HG02642 (cell line): ENCODE measurements around the gene MAP3K5.

ENCODE experiments used
- ATAC-seq: cut with Tn5 transposase; IDR thresholded peaks from one replicate; pipeline ENCODE4 v1.9.1; 2021; ENCODE audit warnings: mild to moderate bottlenecking; ENCODE audit not compliant: unreplicated experiment, poor library complexity

Gene MAP3K5

DNA sequence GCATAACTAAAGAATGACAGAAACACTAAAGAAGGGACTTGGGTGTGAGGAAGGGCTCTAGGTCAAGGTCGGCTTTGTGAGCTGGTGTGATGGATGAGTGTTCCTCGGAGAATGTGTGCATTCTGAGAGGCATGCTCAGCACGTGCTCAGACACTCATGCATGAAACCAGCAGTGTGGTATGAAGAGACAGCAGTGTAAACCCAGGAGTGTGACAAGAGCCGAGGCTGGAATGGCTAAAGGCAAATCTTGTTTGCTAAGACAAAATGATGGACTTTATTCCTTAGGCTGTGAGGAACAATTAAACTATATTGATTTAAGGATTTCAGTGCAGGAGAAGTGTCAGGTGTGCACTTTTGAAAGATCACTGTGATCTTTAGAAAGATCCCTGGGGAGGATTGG lies 134.6 kb downstream of the MAP3K5 start:
- no peak for ATAC-seq

DNA sequence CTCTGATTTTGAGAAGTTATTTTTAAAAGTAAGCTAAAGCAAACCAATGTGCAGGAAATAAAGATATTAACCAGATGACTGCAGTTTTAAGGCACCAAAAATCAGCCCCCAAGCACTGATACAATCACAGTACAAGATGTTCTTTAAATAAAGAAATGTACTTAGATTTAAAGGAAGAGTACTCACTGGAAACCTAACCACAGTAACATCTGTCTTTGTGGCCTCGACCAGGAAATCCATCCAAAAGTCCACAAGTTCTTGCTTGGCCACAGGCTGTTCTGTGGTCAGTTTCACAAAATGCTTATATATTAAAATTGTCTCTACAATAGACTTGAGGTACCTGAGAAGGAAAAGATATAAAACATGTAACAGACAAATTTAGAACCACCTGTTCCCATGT lies 136.2 kb downstream of the MAP3K5 start:
- ATAC-seq: no peak

DNA sequence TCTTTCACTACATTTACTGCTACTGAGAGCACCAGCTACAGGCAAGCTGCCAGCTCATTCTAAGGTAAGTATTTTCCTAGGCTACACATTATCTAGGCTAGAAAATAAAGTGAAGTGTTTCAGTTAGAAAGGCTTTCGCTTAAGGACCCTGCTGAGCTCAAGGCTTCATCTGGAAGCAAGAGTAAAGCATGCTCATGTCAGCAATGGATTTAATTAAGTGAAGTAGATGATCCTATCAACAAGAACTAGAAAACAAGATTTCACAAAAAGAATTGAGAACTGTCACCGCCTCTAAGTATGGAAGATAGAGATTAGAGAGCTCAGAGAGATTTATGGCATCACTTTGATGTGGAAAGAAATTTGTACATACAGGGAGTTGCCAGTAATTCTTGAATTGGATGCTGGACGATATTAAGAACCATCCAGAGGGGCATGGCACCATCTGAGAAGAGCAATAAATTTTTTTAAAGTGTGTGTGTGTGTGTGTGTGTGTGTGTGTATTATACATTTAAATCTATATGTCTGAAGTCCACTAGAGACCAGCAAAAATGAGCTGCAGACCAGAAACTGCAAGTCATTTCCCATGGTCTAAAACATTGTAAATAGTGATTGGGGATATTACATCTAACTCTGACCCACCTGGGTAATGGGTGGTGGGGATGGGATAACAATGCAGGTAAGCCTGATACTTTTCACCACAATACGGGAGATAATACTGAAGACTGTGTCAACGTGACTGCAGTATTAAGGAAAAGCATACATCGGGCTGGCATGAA lies 136.8 kb downstream of the MAP3K5 start:
- no peak for ATAC-seq

DNA sequence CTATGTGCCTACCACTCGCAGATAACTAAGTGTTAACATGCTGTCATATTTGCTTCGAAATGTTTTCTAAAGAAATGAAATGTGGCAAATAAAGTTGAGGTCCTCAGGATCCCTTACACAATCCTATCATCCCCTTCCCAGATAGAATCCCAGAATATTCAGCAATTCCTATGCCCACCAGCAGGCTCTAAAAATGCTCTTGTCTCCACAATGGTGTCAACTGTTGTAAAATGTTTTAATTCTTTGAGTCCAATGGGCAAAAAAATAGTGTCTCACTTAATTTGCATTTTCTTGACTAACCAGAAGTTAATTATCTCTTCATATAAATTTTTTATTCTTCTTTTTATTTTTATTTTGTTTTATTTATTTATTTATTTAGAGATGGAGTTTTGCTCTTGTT lies 138.2 kb downstream of the MAP3K5 start:
- no peak for ATAC-seq

DNA sequence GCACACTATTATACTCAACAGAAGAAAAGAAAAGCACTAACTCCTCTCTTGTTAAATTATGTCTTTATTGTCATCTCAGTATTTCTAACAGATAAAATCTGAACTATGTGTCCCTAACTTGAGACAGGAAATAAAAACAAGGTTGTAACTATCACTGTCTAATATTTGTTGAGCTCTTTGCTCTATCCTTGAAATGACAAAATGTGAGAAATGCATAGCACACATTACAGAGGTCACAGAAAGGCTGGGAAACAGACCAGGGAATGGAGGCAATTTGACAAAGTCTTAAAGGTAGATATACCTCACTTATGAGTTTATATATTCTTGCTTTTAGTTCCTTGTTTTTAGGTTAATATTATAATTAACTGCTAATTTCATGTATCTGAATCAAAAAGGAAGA lies 139.6 kb downstream of the MAP3K5 start:
- ATAC-seq: no peak

DNA sequence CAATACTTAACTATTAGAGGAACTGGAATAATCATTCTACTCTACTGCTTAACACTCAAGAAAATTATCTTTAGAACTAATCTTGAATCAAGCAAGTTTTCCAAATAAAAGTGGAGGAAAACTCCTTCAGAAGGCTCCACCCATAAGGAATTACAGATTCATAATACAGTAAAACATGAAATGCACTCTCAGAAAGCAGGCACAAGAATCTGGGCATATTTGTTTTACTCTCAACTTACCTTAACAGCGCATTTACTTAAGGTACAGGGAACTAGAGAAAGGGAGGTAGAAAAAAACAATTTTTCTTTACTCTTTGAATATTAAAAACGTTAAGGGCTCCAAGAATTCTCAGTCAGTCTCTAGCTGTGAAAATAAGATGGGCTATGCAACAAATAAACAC lies 140.3 kb downstream of the MAP3K5 start:
- no peak for ATAC-seq

DNA sequence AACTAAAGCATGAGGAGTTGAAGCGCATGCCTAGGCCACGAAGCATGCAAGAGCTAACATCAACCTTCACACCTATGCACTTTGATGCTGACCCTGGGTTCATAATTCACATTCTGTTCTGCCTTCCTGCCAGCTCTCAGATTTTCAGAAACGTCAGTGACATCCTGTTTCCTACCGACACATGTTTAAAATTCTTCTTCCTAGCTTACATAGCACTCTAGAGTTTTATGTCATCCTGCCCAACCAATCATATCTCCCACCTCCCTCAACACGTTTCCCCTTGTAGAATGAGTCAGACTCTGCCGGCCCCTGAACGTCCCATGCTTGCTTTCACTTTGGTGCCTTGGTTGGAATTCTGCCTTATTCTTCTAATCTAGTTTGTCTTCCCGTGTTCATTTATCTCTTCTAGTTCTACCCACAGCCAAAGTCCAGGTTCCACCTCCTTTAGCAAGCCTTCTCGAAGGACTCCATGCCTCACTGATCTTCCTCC lies 144.9 kb downstream of the MAP3K5 start:
- ATAC-seq: peak; percentile 64

DNA sequence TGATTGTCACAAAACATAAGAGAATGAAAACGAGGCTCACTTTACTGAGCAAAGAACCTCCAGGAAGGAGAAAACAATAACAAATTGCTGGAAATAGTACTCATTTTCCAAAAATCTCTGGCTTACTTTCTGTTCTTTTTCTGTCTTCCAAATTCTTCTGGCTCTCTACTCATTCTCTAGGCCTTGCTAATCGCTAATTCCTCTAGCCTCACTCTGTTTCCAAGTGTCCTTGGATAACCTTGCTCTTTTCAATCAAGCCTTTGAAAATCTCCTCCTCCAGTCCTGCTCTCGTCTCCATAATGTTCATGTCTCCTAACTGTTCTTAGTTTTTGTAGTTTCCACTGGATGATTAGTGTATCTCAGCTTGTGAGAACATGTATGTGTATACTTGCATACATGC lies 145.9 kb downstream of the MAP3K5 start:
- no peak for ATAC-seq

DNA sequence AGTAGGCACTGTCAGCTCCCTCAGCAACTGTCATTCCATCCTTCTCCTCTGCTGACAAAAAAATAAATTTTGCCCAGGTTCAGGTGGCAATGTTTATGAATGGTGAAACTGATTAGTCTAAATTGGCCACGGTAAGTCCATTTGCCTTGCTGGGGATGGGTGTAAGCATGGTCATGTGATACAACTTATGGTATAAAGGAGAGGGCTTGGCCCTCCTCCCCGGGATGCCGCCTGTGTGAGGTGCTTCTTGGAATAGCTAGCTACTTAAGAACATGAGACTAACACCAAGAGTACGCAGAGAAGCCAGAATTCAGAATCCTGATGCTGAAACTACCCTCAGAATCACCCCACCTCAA lies 147.7 kb downstream of the MAP3K5 start:
- ATAC-seq: peak; percentile 18

DNA sequence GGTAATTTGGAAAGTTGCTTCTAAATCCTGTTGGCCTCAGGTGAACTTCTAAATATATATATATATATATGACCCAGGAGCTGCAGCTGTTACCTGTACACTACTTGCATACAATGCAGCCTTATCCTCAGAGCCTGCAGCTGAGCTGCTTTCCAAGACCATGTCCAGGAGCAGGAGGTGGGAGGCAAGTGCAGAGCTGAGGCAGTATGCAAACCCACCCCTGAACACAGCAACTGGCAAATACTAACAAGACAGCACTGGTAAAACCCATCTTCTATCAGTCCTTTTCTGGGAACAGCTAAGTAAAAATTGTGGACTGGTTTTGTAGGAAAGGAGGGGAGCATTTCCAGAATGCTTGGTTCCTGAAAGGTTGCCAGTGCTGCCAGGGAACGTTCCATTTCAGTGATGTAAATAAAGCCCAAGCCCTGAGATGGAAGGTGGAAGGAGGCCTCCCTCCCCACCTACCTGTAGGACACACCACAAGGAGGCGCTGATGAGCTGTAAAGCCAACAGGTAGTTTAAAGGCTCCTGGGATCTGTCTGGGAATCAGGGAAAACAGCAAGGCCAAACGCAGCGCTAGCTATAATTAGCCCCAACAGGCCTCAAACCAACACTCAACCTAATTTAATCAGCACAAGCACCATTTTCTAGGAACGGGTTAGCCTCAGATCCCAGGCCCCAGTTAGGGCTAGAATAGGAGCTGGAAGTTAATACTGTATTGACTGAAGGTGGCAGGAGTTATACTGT lies 148.3 kb downstream of the MAP3K5 start:
- ATAC-seq: peak; percentile 63

DNA sequence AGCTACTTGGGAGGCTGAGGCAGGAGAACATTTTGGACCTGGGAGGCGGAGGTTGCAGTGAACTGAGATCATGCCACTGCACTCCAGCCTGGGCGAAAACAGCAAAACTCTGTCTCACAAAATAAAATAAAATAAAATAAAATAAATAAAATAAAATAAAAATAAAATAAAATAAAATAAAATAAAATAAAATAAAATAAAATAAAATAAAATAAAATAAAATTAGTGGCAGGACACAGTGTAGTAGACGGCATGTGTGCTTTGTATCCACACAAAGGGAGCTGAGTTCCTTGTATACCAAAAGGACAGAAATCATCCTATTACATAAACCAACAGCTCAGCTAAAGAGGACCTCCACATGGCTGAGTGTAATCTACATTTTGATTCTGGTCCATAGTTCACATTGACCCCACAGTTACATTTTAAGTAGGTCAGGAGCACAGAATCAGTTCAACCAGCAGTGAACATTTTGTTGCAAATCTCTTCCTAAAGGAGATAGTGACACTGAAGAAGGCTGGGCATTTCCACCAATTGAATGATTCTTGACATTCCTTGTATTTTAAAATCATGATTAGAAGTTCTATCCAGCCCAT lies 150.3 kb downstream of the MAP3K5 start:
- ATAC-seq: no peak

DNA sequence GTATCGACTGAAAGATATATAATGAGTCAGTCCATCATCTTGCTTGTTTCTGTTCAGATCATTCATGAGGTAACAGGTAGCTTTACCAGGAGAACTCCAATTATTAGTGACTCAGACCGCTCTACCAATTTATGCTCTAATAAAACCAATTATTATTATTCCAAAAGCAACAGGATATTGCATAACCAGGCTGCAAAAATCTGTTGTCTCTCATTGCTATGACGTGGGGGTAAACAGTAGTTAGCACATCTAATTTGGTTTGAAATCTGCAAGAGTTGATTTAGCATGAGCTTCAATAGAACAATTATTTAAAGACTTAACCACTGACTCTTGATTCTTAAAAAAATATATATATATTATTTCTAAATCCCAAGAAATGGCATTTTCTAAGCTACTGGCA lies 151.1 kb downstream of the MAP3K5 start:
- no peak for ATAC-seq

DNA sequence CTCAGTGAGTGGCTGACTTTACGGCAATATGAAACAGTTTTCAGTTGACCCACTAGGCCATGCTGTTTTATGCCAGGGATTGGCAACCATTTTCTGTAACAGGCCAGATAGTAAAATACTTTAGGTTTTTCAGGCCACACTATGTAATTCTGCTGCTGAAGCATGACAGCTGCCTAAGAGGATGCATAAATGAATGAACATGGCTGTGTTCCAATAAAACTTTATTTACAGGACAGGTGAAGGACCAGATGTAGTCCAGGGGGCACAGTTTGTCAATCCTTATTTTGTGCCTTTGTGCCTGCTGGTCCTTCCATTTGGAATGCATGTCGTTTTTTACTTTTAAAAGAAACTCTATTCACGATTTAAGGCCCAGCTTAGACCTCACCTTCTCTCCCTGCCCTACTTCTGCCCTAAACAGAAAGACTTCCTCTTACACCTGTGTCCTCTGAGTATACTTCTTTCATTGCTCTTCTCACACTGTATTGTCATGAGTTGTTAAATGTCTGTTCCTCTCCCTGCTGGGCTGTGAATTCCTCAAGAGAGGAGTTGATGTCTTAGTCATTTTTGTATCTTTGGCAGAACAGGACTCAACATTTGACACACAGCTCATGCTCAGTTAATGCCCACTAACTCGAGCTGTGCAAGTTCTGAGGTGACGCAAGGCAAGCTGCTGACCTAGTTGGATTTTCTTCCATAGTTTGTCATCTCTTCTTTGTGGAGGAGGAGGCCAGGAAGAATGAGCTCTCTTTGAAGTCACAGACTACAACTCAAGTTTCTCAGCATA lies 152.0 kb downstream of the MAP3K5 start:
- ATAC-seq: no peak

DNA sequence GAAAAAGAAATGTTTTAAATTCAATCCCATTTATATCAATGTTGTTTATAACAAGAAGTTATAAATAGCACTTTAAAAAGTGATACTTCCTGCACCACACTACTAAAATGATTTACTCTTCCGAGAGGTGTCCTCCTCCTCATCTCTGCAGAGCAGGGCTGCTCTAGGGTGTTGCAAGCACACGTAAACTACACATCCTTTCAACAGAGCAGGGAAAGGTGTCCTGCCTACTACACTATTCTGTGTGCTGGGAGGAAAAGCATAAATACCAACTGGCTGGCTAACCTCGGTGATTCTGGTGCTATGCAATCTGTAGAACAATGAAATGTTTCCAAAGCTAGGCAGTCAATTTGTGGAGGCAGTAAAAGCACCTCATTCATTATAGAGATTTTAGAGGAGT lies 152.6 kb downstream of the MAP3K5 start:
- no peak for ATAC-seq

DNA sequence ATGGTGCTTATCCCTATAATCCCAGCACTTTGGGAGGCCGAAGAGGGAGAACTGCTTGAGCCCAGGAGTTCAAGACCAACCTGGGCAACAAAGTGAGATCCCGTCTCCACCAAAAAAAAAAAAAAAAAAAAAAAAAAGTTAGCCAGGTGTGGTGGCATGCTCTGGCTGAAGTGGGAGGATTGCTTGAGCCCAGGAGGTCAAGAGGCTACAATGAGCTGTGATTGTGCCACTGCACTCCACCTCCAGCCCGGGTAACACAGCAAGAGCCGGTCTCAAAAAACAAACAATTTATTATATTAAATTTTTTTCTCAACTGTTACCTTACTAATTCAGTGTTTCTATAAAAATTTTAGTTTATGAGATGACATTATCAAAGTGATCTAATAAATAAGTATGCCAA lies 156.7 kb downstream of the MAP3K5 start:
- ATAC-seq: no peak

DNA sequence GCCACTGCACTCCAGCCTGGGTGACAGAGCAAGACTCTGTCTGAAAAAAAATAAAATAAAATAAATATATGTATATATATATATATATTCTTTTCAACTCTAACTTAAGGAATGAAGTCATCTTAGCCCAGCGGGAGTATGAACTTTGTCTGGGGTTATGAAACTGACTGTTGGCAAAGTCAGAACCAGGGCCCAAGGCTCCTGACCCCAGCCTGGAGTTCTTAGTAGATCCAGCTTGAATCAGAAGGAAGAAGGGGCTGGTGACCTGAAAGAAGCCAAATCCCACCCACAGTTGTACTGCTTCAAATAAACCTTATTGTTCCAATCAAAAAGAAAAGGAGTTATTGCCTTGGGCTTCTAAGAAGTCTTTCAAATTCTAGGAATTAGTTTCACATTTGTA lies 158.9 kb downstream of the MAP3K5 start:
- ATAC-seq: no peak

DNA sequence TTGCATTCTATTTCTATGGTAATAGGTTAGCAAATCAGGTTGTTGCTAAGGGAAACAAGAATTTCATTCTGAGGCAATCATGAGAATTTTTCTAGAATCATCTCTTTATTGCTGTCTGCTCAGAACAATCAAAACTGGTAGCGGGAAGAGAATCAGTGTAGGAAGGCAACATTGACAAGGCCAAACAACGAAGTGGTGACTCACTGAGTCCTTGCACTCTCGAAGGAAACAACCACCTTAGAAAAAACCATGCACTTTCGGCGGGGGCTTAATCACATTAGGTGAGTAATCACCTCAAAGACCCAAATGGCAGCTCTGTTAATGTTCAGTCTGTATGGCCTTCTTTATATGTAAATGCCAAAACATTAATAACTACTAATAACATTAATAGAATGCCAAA lies 163.3 kb downstream of the MAP3K5 start:
- ATAC-seq: no peak

DNA sequence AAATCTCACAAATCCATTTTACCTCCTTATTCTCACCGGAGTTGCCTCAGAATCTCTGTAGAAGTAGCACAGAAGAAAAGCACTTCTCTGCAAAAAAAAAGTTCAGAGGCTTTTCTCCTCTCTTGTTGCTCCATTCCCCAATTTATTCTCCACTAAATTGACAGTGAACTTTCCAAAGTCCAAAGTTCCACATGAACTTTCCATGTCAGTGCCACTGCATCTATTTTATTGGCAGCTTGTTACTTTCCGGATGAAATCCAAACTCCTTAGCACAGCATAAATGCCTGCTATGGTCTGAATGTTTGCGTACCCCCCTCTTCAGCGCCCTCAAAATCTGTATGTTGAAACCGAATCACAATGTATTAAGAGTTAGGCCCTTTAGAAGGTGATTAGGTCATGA lies 165.1 kb downstream of the MAP3K5 start:
- ATAC-seq: no peak

DNA sequence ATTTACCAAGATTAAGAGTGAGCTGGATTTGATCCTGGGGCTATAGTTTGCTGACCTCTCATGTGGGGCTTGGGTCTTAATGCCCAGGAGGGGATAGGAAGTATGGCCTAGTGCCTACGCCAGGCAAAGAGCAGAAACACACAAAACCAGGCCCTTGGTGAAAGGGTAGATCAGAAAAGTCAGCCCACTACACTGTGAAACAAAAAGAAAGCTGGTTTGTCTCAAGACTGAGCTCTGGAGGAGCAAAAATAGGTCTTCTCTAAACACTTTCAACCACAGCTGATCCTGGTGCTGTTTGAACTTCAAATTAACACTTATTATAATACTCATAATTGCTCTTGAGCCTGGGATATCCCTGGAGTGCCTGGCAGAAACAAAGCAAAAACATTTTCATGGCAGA lies 167.0 kb downstream of the MAP3K5 start:
- no peak for ATAC-seq

DNA sequence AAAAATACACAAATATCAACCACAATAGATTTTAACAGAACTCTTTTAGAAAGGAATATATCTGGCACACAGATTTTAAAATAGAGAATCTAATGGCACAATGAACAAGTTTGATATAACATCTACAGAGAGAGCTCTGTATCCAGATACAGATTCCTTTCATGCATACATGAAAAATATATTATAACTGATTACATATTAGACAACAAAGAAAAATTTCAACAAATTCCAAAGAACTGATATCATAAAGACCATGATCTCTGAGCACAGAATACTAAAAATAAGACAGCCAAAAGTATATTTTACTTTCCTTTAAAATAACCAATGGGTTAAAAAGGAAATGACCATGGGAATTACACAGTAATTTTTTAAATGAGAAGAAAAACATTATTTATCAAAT lies 167.9 kb downstream of the MAP3K5 start:
- ATAC-seq: no peak

DNA sequence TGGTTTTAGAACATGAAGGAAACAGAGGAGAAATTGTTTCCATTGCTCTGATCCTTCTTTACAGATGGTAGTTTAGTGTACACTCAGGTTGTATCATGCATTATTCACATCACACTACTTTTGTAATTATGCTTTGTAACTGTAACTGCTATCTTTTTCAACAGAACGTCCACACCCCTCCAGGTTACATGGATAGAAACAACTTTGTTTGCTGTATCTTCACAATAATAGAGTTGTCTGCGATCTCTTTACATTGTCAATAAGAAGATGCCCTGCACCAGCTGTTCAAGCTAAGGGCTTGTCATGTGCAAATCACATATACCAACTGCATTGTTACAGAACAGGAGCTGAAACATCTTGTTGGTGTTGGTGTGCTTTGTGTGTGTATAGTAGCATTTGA lies 174.2 kb downstream of the MAP3K5 start:
- ATAC-seq: no peak
